Hepatocyte (in vitro differentiated cells): ENCODE measurements around the gene LIN28B.

Experiments
- CTCF ChIP-seq: fragments of 200-600 bp; sonication (generic); IDR thresholded peaks from 2 replicates; pipeline ENCODE4 v1.5.1; 2016; ENCODE audit warnings: antibody characterized with exemption, mild to moderate bottlenecking; ENCODE audit not compliant: poor library complexity
- EZH2 ChIP-seq: fragments of 200-600 bp; sonication (generic); IDR thresholded peaks from 2 replicates; pipeline ENCODE4 v1.6.1; 2016; ENCODE audit warnings: antibody characterized with exemption, mild to moderate bottlenecking, borderline replicate concordance
- EZH2phosphoT487 ChIP-seq: fragments of 200-600 bp; sonication (generic); IDR thresholded peaks from one replicate; pipeline ENCODE4 v1.6.1; 2018; ENCODE audit warnings: antibody characterized with exemption, mild to moderate bottlenecking, low read depth, moderate library complexity; ENCODE audit not compliant: unreplicated experiment, severe bottlenecking

- TF ChIP-seq CTCF (no peak), EZH2phosphoT487 (no peak), EZH2 (no peak)
Measured at GRCh38 chr6:105058846-105059245, 101.9 kb downstream of the LIN28B start.
